ENCODE measurements around the gene GDAP2. TPM values are rescaled to one million over a fixed set of nuclear protein-coding genes. Genes with fewer than 3 reads are reported as not detected.

GDAP2 gene
- 10 to 100 TPM; 19.1 to 20.8 TPM for total RNA-seq

GRCh38 chr1:117929343-117930172, at the start of gene GDAP2, which contains the start of gene WDR3:
Gene GDAP2, minus strand, starts transcription at chr1:117929621. Its CDS starts 9,264 bp downstream, at chr1:117920357.
Gene WDR3, plus strand, starts transcription at chr1:117929739. Its CDS starts 3,581 bp downstream, at chr1:117933320.
- H3K27me3 Mint-ChIP-seq, result no peaks in the 10 kb centered on the region
- H3K36me3 Mint-ChIP-seq, result peaks cover 21% of the 10 kb centered on the region
- H3K4me1 Mint-ChIP-seq (ENCODE audit: low read depth), result peaks cover 48% of the 10 kb centered on the region
- peak within 1 kb of the TSS; percentile 96 for H3K4me3 Mint-ChIP-seq
- CTCF ChIA-PET, result interaction anchor here (1.0 to 1.2 kb wide), 3 partner anchors 34 to 395 kb away, joined by 3 to 6 read pairs (median 4); no protein-coding TSS in a partner anchor
- peak within 1 kb of the TSS; percentile 86 for H3K27ac Mint-ChIP-seq
- DNase-seq, result peak; percentile 98
- intact Hi-C loops (cut with micrococcal nuclease), result loop anchor here (1.0 to 10.0 kb wide), 4 partner anchors 34 to 1211 kb away; partner anchors contain the start of genes MAN1A2, TENT5C and WARS2
- H3K9me3 Mint-ChIP-seq, result no peaks in the 10 kb centered on the region
- POLR2A ChIA-PET, result interaction anchor here (0.9 to 1.1 kb wide), 2 partner anchors 14 to 21 kb away, joined by 3 to 6 read pairs; no protein-coding TSS in a partner anchor

GRCh38 chr1:117976381-117976780, 47.0 kb upstream of the GDAP2 start:
- DNase-seq, result no peak
- Mint-ChIP-seq H3K27ac (no peak overlapping the region), H3K27me3 (peaks cover 3% of the 10 kb centered on the region), H3K9me3 (no peaks in the 10 kb centered on the region), H3K4me3 (no peak overlapping the region), H3K36me3 (no peaks in the 10 kb centered on the region), H3K4me1 (ENCODE audit: low read depth) (no peaks in the 10 kb centered on the region)
- POLR2A ChIA-PET, result no interaction called here
- intact Hi-C loops (cut with micrococcal nuclease), result no loop called here
- CTCF ChIA-PET, result no interaction called here

GRCh38 chr1:117971777-117972176, 42.4 kb upstream of the GDAP2 start:
- Mint-ChIP-seq H3K9me3 (no peaks in the 10 kb centered on the region), H3K36me3 (no peaks in the 10 kb centered on the region), H3K4me1 (ENCODE audit: low read depth) (no peaks in the 10 kb centered on the region), H3K27ac (no peak overlapping the region), H3K4me3 (no peak overlapping the region), H3K27me3 (peaks cover 3% of the 10 kb centered on the region)
- DNase-seq, result no peak
- intact Hi-C loops (cut with micrococcal nuclease), result no loop called here
- CTCF ChIA-PET, result no interaction called here
- POLR2A ChIA-PET, result no interaction called here

DNA sequence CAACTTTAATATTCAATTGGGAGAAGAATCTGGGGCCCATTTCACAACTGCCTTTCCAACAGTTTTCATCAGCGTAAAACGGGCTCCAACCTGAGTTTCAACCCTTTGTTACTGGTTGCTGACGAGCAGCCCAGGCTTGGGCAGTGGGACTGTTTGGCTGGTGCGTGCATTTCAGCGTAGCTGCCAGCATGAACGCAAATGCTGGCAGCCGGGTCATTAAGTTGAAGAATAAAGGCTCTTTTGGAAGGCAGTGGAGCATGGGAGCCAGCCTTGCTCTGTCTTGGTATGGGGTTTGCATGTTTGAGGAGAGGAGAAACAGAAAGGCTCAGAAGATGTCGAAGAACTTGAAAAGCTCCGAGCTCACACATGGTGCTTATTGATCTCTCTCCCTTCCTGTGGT, 40.8 kb upstream of the GDAP2 start:
- DNase-seq, result no peak
- H3K27me3 Mint-ChIP-seq, result peaks cover 3% of the 10 kb centered on the region
- no peaks in the 10 kb centered on the region for H3K36me3 Mint-ChIP-seq
- no peak overlapping the region for H3K27ac Mint-ChIP-seq
- H3K4me1 Mint-ChIP-seq (ENCODE audit: low read depth), result no peaks in the 10 kb centered on the region
- CTCF ChIA-PET, result no interaction called here
- intact Hi-C loops (cut with micrococcal nuclease), result no loop called here
- no peaks in the 10 kb centered on the region for H3K9me3 Mint-ChIP-seq
- POLR2A ChIA-PET, result no interaction called here
- no peak overlapping the region for H3K4me3 Mint-ChIP-seq

GRCh38 chr1:117967881-117968280, 38.5 kb upstream of the GDAP2 start:
- POLR2A ChIA-PET, result no interaction called here
- CTCF ChIA-PET, result no interaction called here
- no peak for DNase-seq
- intact Hi-C loops (cut with micrococcal nuclease), result no loop called here
- H3K36me3 Mint-ChIP-seq, result peaks cover 3% of the 10 kb centered on the region
- H3K27ac Mint-ChIP-seq, result no peak overlapping the region
- no peak overlapping the region for H3K4me3 Mint-ChIP-seq
- peaks cover 3% of the 10 kb centered on the region for H3K27me3 Mint-ChIP-seq
- H3K4me1 Mint-ChIP-seq (ENCODE audit: low read depth), result peaks cover 9% of the 10 kb centered on the region
- no peaks in the 10 kb centered on the region for H3K9me3 Mint-ChIP-seq

GRCh38 chr1:117967477-117967876, 38.1 kb upstream of the GDAP2 start:
- ChIA-PET POLR2A (no interaction called here), CTCF (no interaction called here)
- Mint-ChIP-seq H3K4me3 (no peak overlapping the region), H3K27ac (no peak overlapping the region), H3K9me3 (no peaks in the 10 kb centered on the region), H3K36me3 (peaks cover 5% of the 10 kb centered on the region), H3K27me3 (peaks cover 3% of the 10 kb centered on the region), H3K4me1 (ENCODE audit: low read depth) (peaks cover 9% of the 10 kb centered on the region)
- no peak for DNase-seq
- intact Hi-C loops (cut with micrococcal nuclease), result no loop called here

GRCh38 chr1:117964290-117965038, 35.0 kb upstream of the GDAP2 start:
- Mint-ChIP-seq H3K9me3 (no peaks in the 10 kb centered on the region), H3K4me1 (ENCODE audit: low read depth) (peaks cover 9% of the 10 kb centered on the region), H3K4me3 (no peak overlapping the region), H3K36me3 (peaks cover 15% of the 10 kb centered on the region), H3K27ac (peak overlapping the region; percentile 38), H3K27me3 (no peaks in the 10 kb centered on the region)
- ChIA-PET POLR2A (no interaction called here), CTCF (no interaction called here)
- no peak for DNase-seq
- intact Hi-C loops (cut with micrococcal nuclease), result no loop called here

GRCh38 chr1:117959364-117959763, 29.9 kb upstream of the GDAP2 start:
- H3K27me3 Mint-ChIP-seq, result no peaks in the 10 kb centered on the region
- no peak for DNase-seq
- intact Hi-C loops (cut with micrococcal nuclease), result no loop called here
- peaks cover 54% of the 10 kb centered on the region for H3K36me3 Mint-ChIP-seq
- no peaks in the 10 kb centered on the region for H3K9me3 Mint-ChIP-seq
- H3K4me1 Mint-ChIP-seq (ENCODE audit: low read depth), result peaks cover 5% of the 10 kb centered on the region
- POLR2A ChIA-PET, result no interaction called here
- no peak overlapping the region for H3K27ac Mint-ChIP-seq
- H3K4me3 Mint-ChIP-seq, result no peak overlapping the region
- CTCF ChIA-PET, result no interaction called here

- CTCF ChIA-PET, result no interaction called here
- no peak for DNase-seq
- H3K27me3 Mint-ChIP-seq, result no peaks in the 10 kb centered on the region
- H3K4me3 Mint-ChIP-seq, result no peak overlapping the region
- H3K27ac Mint-ChIP-seq, result no peak overlapping the region
- POLR2A ChIA-PET, result no interaction called here
- intact Hi-C loops (cut with micrococcal nuclease), result no loop called here
- H3K36me3 Mint-ChIP-seq, result peaks cover 74% of the 10 kb centered on the region
- H3K9me3 Mint-ChIP-seq, result no peaks in the 10 kb centered on the region
- no peaks in the 10 kb centered on the region for H3K4me1 Mint-ChIP-seq (ENCODE audit: low read depth)
Observed at GRCh38 chr1:117952386-117952785, 23.0 kb upstream of the GDAP2 start.

DNA sequence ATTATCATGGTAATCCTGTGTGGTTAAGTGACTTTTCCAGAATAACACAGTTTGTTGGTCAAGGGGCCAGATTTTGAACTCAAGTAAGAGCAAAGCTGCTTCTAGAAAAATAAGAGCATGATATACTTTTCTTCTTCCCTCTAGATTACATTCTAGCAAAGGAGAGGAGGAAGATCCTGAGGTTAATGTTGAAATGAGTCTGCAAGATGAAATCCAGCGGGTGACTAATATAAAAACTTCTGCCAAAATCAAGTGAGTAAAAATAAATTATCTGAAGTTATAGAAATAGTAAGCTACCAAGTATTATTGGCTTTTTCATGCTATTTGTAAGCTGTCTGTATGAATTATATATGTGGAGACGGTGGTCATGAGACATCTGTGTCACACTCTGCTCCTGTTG, 12.9 kb upstream of the GDAP2 start:
- Mint-ChIP-seq H3K4me1 (ENCODE audit: low read depth) (no peaks in the 10 kb centered on the region), H3K9me3 (no peaks in the 10 kb centered on the region), H3K36me3 (peaks cover 67% of the 10 kb centered on the region), H3K27me3 (no peaks in the 10 kb centered on the region), H3K4me3 (no peak overlapping the region), H3K27ac (no peak overlapping the region)
- CTCF ChIA-PET, result no interaction called here
- intact Hi-C loops (cut with micrococcal nuclease), result no loop called here
- no peak for DNase-seq
- POLR2A ChIA-PET, result no interaction called here

DNA sequence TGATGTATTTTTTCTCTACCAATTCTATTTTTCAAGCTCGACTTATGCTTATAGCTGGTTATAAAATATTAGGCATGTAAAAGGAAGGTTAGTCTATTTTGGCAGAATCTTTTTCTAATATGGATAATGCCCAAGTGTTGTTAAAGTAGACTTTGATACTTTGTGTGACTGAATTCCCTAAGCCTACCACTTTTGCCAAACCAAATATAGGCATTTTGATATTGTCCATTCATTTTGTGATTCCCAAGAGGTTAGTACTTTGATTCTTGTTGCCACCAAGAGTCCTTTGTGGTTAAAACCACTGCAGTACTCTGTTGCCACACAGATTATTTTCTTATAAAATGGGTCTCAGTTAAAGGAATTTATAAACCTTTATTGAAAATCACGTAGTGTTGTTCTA, 4.3 kb upstream of the GDAP2 start:
- peaks cover 47% of the 10 kb centered on the region for H3K36me3 Mint-ChIP-seq

GRCh38 chr1:117932576-117932975, 3.2 kb upstream of the GDAP2 start:
- no peak overlapping the region for H3K4me3 Mint-ChIP-seq
- peaks cover 35% of the 10 kb centered on the region for H3K36me3 Mint-ChIP-seq
- intact Hi-C loops (cut with micrococcal nuclease), result no loop called here
- H3K4me1 Mint-ChIP-seq (ENCODE audit: low read depth), result peaks cover 40% of the 10 kb centered on the region
- ChIA-PET CTCF (interaction anchor here (1.6 kb wide), 1 partner anchor 36 kb away, joined by 4 read pairs; no protein-coding TSS in a partner anchor), POLR2A (no interaction called here)
- H3K27ac Mint-ChIP-seq, result no peak overlapping the region
- no peaks in the 10 kb centered on the region for H3K27me3 Mint-ChIP-seq
- H3K9me3 Mint-ChIP-seq, result no peaks in the 10 kb centered on the region
- DNase-seq, result no peak

More for the DNA sequence above, 4.3 kb upstream of the GDAP2 start:
- H3K9me3 Mint-ChIP-seq, result no peaks in the 10 kb centered on the region
- ChIA-PET CTCF (interaction anchor here (1.6 kb wide), 1 partner anchor 38 kb away, joined by 4 read pairs; no protein-coding TSS in a partner anchor), POLR2A (no interaction called here)
- intact Hi-C loops (cut with micrococcal nuclease), result no loop called here
- H3K27ac Mint-ChIP-seq, result no peak overlapping the region
- no peak for DNase-seq
- H3K27me3 Mint-ChIP-seq, result no peaks in the 10 kb centered on the region
- H3K4me3 Mint-ChIP-seq, result no peak overlapping the region
- H3K4me1 Mint-ChIP-seq (ENCODE audit: low read depth), result peaks cover 31% of the 10 kb centered on the region
